Adrenal gland (tissue), 5 donors: Measurements from ENCODE around the gene TPST1.

ENCODE experiments used
- CTCF ChIP-seq, 6 experiments: fragments of 450-650 bp in 4 of 6; fragments of 200-600 bp in 2 of 6; sonication (generic) in 1 of 6; IDR thresholded peaks; 1 replicate in 5 of 6; 2 replicates in 1 of 6; pipeline versions ENCODE4 v1.5.1 to v1.8.0; 2016 to 2021; ENCODE audit warnings: antibody characterized with exemption in 6 of 6, mild to moderate bottlenecking in 2 of 6, moderate library complexity in 1 of 6
- POLR2A ChIP-seq, 2 donors: fragments of 450-650 bp; IDR thresholded peaks; one replicate each; pipeline ENCODE4 v1.6.1; 2017; ENCODE audit warnings: antibody characterized with exemption in 2 of 2, mild to moderate bottlenecking in 2 of 2, moderate library complexity in 1 of 2
- donor health status: DM: no; HTN: no; CAD: no.

GRCh38 chr7:66219805-66220204 lies 14.7 kb downstream of the TPST1 start:
- TF ChIP-seq POLR2A (IDR thresholded peaks at IDR 0.05) = no peak
- TF ChIP-seq CTCF (IDR thresholded peaks at IDR 0.05) = no peak
